ENCODE results near the gene OTOR. TPM values are rescaled to one million over a fixed set of nuclear protein-coding genes. Genes with fewer than 3 reads are reported as not detected.

OTOR gene
- not detected for total RNA-seq

GRCh38 chr20:16748308-16748900 is at the start of gene OTOR:
OTOR (plus strand) TSS chr20:16748358; CDS start chr20:16748402, 44 bp downstream.

GRCh38 chr20:16729565-16730460 is 18.3 kb upstream of the OTOR start, which contains the start of gene SNRPB2:
SNRPB2 (plus strand) TSS chr20:16730026; CDS start chr20:16731703, 1,677 bp downstream.

Other genes with a start within 250 kb of the OTOR start
- gene KIF16B, start 174.9 kb upstream of the OTOR start, total RNA-seq: 19.6 TPM
- 56.5 TPM for gene SNRPB2, start 18.3 kb upstream of the OTOR start, total RNA-seq

All from diencephalon (tissue), 1 donor.